ENCODE results near the gene OR51S1. TPM values are rescaled to one million over a fixed set of nuclear protein-coding genes. Genes with fewer than 3 reads are reported as not detected.

Gene OR51S1
- total RNA-seq, 1 experiment from 2014 or later: not detected

DNA sequence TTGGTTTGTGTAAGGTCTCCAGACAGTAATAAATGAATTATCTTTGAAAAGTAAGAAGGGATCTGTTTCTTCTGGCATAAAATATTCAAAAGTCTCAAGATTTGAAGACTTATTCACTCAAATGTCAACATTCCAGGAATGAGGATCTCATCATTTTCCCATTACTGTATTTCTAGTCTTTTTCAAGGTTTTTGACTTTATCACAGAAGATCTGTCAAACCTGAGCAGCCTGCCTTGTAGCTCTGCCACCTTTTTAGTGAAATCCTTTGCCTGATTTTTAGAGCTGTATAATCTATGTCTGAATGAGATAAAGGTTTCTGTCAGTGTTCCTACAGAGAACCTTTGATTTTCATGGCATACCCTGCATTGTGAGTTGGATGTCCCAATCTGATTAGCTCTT is 23.9 kb downstream of the OR51S1 start:
- H3K9me3 ChIP-seq (ENCODE audit: control insufficient read depth, insufficient read depth, low read depth, low read length): no peaks in the 10 kb centered on the region
- H3K27ac ChIP-seq (ENCODE audit: low read length): no peak overlapping the region
- no peak overlapping the region for H3K4me3 ChIP-seq (ENCODE audit: low read depth in 2 of 2, low read length in 2 of 2)
- no peak for ATAC-seq
- POLR2A ChIA-PET: no interaction called here
- intact Hi-C loops (cut with micrococcal nuclease; ENCODE audit: unreplicated experiment) (no loop called here), in situ Hi-C loops (cut with HindIII; ENCODE audit: low pct_unique_long_range_greater_than_20kb, low sequenced_read_pairs) (no loop called here)
- TF ChIP-seq, protein P1, sequence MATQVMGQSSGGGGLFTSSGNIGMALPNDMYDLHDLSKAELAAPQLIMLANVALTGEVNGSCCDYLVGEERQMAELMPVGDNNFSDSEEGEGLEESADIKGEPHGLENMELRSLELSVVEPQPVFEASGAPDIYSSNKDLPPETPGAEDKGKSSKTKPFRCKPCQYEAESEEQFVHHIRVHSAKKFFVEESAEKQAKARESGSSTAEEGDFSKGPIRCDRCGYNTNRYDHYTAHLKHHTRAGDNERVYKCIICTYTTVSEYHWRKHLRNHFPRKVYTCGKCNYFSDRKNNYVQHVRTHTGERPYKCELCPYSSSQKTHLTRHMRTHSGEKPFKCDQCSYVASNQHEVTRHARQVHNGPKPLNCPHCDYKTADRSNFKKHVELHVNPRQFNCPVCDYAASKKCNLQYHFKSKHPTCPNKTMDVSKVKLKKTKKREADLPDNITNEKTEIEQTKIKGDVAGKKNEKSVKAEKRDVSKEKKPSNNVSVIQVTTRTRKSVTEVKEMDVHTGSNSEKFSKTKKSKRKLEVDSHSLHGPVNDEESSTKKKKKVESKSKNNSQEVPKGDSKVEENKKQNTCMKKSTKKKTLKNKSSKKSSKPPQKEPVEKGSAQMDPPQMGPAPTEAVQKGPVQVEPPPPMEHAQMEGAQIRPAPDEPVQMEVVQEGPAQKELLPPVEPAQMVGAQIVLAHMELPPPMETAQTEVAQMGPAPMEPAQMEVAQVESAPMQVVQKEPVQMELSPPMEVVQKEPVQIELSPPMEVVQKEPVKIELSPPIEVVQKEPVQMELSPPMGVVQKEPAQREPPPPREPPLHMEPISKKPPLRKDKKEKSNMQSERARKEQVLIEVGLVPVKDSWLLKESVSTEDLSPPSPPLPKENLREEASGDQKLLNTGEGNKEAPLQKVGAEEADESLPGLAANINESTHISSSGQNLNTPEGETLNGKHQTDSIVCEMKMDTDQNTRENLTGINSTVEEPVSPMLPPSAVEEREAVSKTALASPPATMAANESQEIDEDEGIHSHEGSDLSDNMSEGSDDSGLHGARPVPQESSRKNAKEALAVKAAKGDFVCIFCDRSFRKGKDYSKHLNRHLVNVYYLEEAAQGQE (IDR thresholded peaks at IDR 0.05; ENCODE audit: insufficient read depth in 1 of 2, low read depth in 2 of 2, low read length in 1 of 2): no peak
- TF ChIP-seq TCF7L2 (IDR thresholded peaks at IDR 0.05; ENCODE audit: low read depth, low read length) (no peak), POLR2AphosphoS5 (IDR thresholded peaks at IDR 0.05; ENCODE audit: low read depth, low read length) (no peak), SIN3A (IDR thresholded peaks at IDR 0.05; ENCODE audit: borderline replicate concordance, insufficient read depth, low read depth, low read length) (no peak)
- TF ChIP-seq, protein P2, sequence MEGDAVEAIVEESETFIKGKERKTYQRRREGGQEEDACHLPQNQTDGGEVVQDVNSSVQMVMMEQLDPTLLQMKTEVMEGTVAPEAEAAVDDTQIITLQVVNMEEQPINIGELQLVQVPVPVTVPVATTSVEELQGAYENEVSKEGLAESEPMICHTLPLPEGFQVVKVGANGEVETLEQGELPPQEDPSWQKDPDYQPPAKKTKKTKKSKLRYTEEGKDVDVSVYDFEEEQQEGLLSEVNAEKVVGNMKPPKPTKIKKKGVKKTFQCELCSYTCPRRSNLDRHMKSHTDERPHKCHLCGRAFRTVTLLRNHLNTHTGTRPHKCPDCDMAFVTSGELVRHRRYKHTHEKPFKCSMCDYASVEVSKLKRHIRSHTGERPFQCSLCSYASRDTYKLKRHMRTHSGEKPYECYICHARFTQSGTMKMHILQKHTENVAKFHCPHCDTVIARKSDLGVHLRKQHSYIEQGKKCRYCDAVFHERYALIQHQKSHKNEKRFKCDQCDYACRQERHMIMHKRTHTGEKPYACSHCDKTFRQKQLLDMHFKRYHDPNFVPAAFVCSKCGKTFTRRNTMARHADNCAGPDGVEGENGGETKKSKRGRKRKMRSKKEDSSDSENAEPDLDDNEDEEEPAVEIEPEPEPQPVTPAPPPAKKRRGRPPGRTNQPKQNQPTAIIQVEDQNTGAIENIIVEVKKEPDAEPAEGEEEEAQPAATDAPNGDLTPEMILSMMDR (IDR thresholded peaks at IDR 0.05): no peak
- CTCF ChIA-PET: no interaction called here
- H3K27me3 ChIP-seq (ENCODE audit: control insufficient read depth, insufficient read depth, low read length): no peaks in the 10 kb centered on the region
- no peak for DNase-seq (ENCODE audit: low read depth, low spot score)
- no peaks in the 10 kb centered on the region for H3K36me3 ChIP-seq (ENCODE audit: control insufficient read depth, insufficient read depth, low read length)
- BruUV-seq (replicated peaks): no TSS peak
- no peaks in the 10 kb centered on the region for H3K4me1 ChIP-seq (ENCODE audit: control insufficient read depth, insufficient read depth, low read length)

DNA sequence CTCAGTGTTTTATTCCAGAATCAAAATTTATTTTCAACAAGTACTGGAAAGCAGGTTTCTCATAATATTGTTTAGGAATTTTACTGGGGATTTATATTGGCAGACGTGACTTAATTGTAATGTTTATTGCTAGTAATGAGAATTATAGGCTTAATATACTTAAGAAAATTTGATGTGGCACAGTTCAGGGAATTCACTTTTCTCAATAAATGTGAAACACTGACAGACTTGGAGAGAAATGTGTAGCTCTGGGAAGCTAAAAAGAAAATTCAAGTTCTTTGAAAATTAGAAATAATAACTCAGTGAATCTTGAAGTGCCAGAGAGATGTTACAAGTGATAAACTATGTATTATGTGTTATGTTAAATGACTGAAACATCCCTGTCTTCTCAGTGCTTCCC is 28.0 kb downstream of the OR51S1 start, which contains the start of gene OR51F2:
OR51F2 (plus strand) TSS at position 301 of the 400 bp plus-strand sequence. CDS start 101 bp downstream, outside the sequence.
- H3K27ac ChIP-seq (ENCODE audit: low read length): no peak within 1 kb of the TSS
- ChIA-PET CTCF (no interaction called here), POLR2A (no interaction called here)
- BruUV-seq (replicated peaks): no TSS peak
- ATAC-seq (no peak), DNase-seq (ENCODE audit: low read depth, low spot score) (no peak)
- H3K27me3 ChIP-seq (ENCODE audit: control insufficient read depth, insufficient read depth, low read length): no peaks in the 10 kb centered on the region
- intact Hi-C loops (cut with micrococcal nuclease; ENCODE audit: unreplicated experiment) (no loop called here), in situ Hi-C loops (cut with HindIII; ENCODE audit: low pct_unique_long_range_greater_than_20kb, low sequenced_read_pairs) (no loop called here)
- no peak for TF ChIP-seq POLR2AphosphoS5 (IDR thresholded peaks at IDR 0.05; ENCODE audit: low read depth, low read length)
- H3K9me3 ChIP-seq (ENCODE audit: control insufficient read depth, insufficient read depth, low read depth, low read length): no peaks in the 10 kb centered on the region
- no peaks in the 10 kb centered on the region for H3K4me1 ChIP-seq (ENCODE audit: control insufficient read depth, insufficient read depth, low read length)
- H3K4me3 ChIP-seq (ENCODE audit: low read depth in 2 of 2, low read length in 2 of 2): no peak within 1 kb of the TSS
- H3K36me3 ChIP-seq (ENCODE audit: control insufficient read depth, insufficient read depth, low read length): no peaks in the 10 kb centered on the region

DNA sequence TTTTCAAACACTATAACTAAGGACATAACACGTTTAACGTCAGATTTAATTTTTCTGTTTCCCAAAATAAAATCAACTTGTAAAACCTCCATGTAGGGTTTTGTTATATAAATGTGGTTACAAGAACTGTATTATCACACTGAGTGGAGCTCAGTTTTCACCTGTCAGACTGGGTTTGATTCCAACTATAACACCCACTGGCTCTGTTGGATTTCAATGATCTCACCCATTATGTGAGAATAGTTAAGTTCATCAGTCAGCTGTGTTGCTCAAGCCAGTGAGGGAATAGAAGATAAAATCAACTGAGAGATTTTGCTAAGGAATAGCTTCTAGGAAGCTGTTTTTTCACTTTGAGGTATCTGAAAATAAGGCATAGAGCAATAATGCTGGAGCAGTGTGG is 39.8 kb downstream of the OR51S1 start:
- intact Hi-C loops (cut with micrococcal nuclease; ENCODE audit: unreplicated experiment): no loop called here
- no peak overlapping the region for H3K27ac ChIP-seq (ENCODE audit: low read length)
- CTCF ChIA-PET: no interaction called here
- no peak overlapping the region for H3K4me3 ChIP-seq (ENCODE audit: low read depth in 2 of 2, low read length in 2 of 2)
- DNase-seq (ENCODE audit: low read depth, low spot score): no peak
- no peaks in the 10 kb centered on the region for H3K4me1 ChIP-seq (ENCODE audit: control insufficient read depth, insufficient read depth, low read length)
- ATAC-seq: no peak
- POLR2A ChIA-PET: no interaction called here
- no peaks in the 10 kb centered on the region; the same call in 1 of the 2 replicates for H3K27me3 ChIP-seq (ENCODE audit: control insufficient read depth, insufficient read depth, low read length)
- no peaks in the 10 kb centered on the region for H3K9me3 ChIP-seq (ENCODE audit: control insufficient read depth, insufficient read depth, low read depth, low read length)
- H3K36me3 ChIP-seq (ENCODE audit: control insufficient read depth, insufficient read depth, low read length): no peaks in the 10 kb centered on the region
- TF ChIP-seq, protein P1 (IDR thresholded peaks at IDR 0.05; ENCODE audit: insufficient read depth in 1 of 2, low read depth in 2 of 2, low read length in 1 of 2): no peak
- TF ChIP-seq POLR2AphosphoS5 (IDR thresholded peaks at IDR 0.05; ENCODE audit: low read depth, low read length) (no peak), TCF7L2 (IDR thresholded peaks at IDR 0.05; ENCODE audit: low read depth, low read length) (no peak), SIN3A (IDR thresholded peaks at IDR 0.05; ENCODE audit: borderline replicate concordance, insufficient read depth, low read depth, low read length) (no peak)
- TF ChIP-seq, protein P2 (IDR thresholded peaks at IDR 0.05): no peak
- in situ Hi-C loops (cut with HindIII; ENCODE audit: low pct_unique_long_range_greater_than_20kb, low sequenced_read_pairs): no loop called here
- BruUV-seq (replicated peaks): no TSS peak
